ENCODE data around the gene TUBD1.
A peak's percentile ranks its signal among the peaks of the same experiment; 100 is the strongest.
"Not testable (repeated sequence)": the region's sequence is repeated elsewhere in the genome, so short reads cannot be mapped to it uniquely, and the experiment has no call there.

The TUBD1 gene

DNA sequence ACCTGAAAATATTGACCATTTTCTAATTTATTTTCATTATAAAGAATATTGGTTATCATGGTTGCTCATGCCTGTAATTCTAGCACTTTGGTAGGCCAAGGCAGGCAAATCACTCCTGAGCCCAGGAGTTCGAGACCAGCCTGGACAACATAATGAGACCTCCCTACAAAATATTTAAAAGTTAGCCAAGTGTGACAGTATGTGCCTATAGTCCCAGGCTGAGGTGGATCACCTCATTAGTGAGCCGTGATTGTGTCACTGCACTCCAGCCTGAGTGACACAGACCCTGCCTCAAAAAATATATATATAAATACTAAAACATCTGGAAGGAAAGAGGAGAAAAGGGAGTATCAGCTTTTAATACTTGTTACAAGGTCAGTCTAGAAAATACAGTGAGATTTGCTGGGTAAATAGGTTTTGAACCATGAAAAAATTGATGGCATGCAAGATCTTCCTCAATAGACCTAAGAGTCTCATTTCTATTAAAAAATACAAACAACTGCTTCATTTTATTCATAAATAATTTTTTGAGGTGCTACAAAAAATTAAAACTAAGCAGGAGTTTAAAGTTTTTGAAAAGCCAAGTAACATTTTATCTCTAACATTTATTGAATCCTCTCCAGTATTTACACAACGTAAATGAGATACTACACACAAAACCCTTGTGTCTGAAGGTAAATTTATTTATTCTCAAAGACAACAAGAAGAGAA is 47.7 kb downstream of the TUBD1 start:
- no peak for DNase-seq (ENCODE audit: low read depth in 3 of 3)

DNA sequence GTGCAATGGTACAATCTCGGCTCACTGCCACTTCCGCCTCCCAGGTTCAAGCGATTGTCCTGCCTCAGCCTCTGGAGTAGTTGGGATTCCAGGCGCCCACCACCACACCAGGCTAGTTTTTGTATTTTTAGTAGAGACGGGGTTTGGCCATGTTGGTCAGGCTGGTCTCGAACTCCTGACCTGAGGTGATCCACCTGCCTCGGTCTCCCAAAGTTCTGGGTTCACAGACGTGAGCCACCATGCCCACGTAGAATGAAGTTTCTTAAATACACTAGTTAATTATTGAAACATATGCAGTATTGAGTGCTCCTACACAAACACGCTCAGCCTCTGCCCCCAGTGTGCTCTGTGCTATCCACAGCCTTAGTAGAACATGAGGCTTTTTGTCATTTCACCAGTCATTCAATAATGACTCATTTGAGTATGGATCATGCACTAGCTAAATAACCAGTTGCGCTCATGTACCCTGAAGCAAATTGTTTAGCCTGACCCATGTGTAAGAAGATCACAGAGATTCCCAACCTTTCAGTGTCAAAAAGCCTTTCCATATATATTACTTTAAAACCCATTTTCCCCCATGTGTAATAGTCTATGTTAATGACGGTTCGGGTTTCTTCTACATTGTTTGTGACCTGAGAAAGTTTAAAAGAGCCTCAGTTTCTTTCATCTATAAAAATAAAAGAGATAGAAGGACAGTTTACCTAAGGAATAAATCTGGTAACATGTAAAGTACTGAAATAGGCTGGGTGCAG is 49.7 kb downstream of the TUBD1 start:
- peak in 1 of 3 donors; percentile 72 for DNase-seq (ENCODE audit: low read depth in 3 of 3)

DNA sequence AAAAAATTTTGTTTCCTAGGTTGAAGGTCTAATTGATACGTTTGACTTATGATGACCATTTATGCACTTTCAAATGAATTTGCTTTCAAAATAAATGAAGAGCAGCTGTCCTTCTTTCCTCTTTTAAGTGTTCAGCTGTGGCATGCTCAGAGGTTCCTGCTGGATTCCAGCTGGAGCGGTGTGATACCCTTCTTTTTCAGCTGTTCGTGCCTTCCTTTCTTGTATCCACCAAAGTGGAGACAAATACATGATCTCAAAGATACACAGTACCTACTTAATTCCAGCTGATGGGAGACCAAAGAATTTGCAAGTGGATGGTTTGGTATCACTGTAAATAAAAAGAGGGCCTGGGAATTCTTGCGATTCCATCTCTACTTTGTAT is 50.9 kb downstream of the TUBD1 start:
- not testable (repeated sequence) for DNase-seq (ENCODE audit: low read depth in 3 of 3)

DNA sequence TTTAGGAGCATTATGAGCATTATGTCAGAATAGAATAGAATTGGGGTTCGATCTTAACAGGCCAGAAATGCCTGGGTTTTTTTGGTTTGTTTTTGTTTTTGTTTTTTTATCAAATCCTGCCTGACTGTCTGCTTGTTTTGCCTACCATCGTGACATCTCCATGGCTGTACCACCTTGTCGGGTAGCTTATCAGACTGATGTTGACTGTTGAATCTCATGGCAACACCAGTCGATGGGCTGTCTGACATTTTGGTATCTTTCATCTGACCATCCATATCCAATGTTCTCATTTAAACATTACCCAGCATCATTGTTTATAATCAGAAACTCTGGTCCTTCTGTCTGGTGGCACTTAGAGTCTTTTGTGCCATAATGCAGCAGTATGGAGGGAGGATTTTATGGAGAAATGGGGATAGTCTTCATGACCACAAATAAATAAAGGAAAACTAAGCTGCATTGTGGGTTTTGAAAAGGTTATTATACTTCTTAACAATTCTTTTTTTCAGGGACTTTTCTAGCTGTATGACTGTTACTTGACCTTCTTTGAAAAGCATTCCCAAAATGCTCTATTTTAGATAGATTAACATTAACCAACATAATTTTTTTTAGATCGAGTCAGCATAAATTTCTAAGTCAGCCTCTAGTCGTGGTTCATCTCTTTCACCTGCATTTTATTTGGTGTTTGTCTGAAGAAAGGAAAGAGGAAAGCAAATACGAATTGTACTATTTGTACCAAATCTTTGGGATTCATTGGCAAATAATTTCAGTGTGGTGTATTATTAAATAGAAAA is 51.5 kb downstream of the TUBD1 start:
- not testable (repeated sequence) for DNase-seq (ENCODE audit: low read depth in 3 of 3)

DNA sequence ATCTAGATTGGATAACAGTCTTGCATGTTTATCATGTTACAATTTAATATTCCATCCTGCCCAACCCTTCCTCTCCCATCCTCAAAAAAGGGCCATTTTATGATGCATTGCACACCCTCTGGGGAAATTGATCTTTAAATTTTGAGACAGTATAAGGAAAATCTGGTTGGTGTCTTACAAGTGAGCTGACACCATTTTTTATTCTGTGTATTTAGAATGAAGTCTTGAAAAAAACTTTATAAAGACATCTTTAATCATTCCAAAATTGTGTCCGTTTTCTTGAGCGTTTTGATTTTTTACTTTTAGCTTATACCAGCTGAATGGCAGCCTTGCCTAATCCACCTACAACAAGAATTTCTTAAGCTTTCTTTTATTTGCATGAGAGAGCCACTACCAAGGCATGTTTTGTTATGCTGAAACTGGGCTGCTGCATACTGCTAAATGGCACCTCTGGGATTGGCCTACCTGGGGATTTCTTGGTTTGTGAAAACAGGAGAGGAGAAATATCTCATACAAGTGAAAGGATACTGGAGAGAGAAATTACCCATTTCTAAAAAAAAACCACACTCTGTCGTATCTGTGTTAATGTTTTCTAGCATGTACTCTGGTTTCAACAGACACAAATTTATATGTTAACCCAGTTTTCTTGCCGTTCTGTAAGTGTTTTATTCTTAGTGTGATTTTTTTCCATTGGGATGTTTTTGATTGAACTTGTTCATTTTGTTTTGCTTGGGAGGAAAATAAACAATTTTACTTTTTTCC is 52.2 kb downstream of the TUBD1 start:
- DNase-seq (ENCODE audit: low read depth in 3 of 3) = no peak

DNA sequence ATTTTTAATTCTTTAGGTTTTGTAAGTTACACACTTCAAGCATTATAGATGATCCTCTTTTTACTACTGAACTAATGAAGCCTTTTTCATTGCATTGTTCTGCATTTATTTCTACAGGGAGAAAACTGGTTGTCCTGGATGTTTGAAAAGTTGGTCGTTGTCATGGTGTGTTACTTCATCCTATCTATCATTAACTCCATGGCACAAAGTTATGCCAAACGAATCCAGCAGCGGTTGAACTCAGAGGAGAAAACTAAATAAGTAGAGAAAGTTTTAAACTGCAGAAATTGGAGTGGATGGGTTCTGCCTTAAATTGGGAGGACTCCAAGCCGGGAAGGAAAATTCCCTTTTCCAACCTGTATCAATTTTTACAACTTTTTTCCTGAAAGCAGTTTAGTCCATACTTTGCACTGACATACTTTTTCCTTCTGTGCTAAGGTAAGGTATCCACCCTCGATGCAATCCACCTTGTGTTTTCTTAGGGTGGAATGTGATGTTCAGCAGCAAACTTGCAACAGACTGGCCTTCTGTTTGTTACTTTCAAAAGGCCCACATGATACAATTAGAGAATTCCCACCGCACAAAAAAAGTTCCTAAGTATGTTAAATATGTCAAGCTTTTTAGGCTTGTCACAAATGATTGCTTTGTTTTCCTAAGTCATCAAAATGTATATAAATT is 53.0 kb downstream of the TUBD1 start:
- DNase-seq (ENCODE audit: low read depth in 3 of 3) = no peak

DNA sequence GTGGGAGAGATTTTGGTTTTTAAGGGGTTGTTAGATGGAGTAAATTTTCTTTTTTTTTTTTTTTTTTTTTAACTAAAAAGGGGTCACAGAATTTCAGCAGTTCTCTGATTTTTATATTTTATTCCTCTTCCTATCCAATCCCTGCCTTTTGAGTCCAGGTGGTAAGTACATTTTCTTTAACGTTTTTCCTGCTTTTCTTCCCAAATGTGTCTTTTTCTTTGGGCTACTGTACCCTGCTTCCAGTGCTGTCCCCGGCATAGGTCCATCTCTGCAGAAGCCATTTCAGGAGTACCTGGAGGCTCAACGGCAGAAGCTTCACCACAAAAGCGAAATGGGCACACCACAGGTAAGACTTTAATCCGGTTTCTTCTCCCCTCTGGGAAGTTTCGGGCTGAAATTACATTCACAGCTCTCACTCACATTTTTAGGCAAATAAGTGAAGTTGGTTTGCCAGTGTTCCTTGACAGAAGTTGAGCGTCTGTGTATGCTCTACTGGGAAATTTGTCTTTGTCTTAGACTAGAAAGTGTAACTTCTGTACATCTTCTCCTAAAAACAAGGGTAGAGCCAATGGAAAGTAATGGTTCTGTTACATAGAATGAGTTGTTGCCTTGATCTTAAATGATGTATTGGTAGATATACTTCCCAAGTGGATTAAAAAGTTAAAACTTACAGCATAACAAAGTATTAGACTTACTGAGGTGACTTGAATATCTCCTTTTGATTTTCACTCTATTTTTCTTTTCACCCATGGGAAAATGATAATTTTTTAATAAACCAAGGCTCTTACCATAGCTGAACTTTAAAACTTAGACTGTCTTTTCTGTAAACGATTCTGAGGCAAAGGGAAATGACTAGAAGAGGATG is 54.5 kb downstream of the TUBD1 start:
- no peak for DNase-seq (ENCODE audit: low read depth in 3 of 3)

DNA sequence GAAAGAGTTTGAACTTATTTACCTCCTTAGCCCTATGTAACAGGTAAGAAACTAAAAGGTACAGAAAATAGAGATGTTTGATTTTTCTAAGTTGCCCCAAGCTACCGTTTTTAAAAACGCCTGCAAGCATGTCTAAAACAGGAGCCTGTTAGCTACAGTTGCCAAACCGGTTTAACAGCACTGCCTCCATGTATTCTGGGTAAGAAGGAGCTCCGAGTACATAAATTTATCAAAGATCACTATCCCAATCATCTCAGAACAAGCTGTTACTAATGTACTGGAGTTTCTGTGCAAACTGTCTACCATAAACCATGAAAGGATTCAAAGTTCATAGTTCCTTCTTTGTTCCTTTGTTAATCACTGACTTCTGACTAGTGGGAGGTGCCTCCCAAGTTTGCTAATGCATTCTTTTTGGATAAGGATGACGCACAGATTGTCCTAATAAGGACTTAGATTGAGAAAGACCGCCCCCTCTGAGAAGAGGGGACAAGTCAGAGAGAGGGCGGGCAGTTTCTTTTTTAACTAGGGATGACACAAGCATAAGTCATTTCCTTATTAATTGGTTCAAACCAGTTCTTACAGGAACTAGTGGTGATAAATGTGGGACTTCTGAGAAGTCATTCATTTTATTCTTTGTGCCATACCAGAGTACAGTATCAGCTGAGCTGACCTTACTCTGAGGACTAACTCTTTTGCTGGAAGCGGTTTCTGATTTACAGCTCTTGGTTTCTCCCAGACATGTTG is 55.3 kb downstream of the TUBD1 start:
- DNase-seq (ENCODE audit: low read depth in 3 of 3) = peak in 1 of 3 donors; percentile 67

DNA sequence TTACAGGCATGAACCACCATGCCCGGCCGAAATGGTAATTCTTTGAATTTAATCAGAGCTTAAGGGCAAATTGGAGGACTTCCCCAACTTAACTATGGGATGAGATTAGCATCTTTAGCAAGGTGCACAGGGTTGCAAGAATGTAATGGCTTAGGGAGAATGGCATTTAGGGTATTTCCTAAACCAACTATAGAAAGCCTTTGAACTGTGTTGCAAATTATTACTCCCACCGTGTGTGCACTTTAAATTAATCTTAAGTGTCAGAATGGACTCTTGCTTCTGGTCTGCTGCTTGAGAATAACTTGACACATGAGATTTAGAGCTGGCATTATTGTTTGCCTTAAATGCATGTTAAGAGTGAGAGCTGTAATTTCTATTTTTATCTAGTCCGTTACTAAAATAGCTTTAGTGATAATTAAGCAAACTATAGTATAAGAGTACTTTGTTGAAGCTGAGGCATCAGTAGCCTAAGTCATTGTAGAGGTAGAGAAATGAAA is 59.8 kb downstream of the TUBD1 start:
- no peak for DNase-seq (ENCODE audit: low read depth in 3 of 3)

DNA sequence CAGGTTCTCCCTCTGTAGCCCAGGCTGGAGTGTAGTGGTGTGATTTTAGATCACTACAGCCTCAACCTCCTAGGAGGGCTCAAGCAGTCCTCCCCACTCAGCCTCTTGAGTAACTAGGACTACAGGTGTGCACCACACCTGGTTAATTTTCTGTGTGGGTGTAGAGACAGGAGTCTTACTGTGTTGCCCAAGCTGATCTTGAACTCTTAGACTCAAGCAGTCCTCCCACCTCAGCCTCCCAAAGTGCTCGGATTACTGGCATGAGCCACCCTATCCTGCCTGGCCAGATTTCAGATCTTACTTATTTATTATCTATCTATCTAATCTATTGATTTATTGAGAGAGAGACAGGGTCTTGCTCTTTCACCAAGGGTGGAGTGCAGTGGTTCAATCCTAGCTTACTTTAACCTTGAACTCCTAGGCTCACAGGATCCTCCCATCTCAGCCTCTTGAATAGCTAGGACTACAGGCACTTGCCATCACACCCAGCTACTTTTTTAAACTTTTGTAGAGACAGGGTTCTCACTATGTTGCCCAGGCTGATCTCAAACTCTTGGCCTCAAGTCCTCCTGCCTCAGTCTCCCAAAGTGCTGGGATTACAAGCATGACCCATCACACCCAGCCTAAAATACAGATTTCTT is 61.8 kb downstream of the TUBD1 start:
- DNase-seq (ENCODE audit: low read depth in 3 of 3) = no peak

DNA sequence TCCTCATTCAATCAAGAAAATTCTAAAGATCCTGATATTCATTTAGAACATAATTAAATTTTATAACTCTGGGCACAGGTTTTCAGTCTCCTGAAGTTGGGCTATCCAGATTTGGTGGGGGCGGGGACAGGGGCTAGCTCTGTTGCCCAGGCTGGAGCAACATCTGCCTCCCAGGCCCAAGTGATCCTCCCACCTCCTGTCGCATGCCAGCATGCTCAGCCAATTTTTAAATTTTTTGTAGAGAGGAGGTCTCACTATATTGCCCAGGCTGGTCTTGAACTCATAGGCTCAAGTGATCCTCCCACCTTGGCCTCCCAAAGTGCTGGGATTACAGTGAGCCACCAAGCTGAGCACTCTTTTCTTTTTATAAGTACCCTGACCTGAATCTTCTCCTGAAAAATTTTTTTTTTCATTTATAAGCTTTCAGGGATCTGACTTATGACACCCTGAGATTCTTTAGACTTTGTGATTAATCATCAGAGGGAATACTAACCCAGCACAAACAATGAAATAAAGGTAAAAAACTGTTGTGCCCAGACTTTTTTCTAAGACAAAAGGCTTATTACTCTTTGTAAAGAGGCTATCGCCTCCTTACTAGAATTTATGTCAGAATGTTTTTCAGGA is 62.6 kb downstream of the TUBD1 start:
- DNase-seq (ENCODE audit: low read depth in 3 of 3) = no peak

DNA sequence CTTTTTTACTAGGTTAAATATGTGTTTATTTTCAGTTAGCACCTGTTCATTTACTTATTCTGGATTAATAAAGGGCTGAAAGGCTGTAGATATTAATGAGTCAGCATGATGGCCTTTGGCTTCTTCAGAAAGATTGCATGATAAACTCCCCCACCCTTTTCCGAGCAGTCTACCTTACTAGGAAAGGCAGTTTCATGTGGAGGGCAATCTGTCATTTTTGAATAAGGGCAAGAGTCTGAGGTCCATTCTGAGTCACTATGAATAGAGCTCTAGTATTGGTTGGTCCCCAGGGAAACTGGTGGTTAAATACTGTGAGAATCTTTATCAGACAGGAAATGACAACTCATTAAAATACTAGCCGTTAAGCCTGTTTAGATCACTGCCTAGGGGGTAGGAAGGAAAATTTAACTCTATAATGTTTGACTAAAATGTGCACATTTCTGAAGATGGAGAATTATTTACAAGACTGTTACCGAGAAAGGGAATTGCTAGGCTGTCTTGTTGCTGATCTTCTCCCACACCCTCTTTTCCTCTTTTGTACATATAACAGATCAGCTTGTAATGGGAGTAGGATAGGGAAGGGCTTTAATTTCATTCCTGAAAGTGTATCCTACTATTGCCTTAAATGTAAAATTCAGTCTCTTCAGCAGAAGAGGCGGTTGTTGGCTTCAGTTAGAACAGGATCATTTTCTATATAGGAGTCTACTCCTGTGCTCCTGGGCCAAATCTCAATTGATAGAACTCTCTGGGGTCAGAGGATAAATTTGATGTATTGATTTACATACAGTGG is 63.3 kb downstream of the TUBD1 start:
- DNase-seq (ENCODE audit: low read depth in 3 of 3) = no peak

DNA sequence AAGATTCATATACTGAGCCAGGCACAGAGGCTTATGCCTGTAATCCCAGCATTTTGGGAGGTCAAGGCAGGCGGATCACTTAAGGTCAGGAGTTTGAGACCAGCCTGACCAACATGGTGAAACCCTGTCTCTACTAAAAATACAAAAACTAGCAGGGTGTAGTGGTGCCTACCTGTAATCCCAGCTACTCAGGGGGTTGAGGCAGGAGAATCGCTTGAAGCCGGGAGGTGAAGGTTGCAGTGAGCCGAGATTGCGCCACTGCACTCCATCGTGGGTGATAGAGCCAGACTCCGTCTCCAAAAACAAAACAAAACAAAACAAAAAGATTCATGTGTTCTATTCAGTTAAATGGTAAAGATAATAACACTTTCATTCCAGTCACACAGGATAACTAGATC is 63.9 kb downstream of the TUBD1 start:
- DNase-seq (ENCODE audit: low read depth in 3 of 3) = not testable (repeated sequence)

DNA sequence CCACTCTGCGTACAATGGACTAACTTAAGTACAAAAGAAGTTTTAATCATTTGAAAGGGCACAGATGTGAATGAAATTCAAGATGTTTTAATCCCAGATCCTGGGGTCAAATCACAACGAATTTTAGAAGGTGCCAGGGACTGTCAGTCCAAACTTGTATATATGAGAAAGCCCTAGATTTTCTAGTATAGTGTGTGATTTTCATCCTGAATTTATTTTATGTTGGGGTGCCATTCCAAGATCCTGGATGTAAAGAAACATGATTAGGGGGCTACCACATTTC is 64.3 kb downstream of the TUBD1 start:
- DNase-seq (ENCODE audit: low read depth in 3 of 3) = no peak

DNA sequence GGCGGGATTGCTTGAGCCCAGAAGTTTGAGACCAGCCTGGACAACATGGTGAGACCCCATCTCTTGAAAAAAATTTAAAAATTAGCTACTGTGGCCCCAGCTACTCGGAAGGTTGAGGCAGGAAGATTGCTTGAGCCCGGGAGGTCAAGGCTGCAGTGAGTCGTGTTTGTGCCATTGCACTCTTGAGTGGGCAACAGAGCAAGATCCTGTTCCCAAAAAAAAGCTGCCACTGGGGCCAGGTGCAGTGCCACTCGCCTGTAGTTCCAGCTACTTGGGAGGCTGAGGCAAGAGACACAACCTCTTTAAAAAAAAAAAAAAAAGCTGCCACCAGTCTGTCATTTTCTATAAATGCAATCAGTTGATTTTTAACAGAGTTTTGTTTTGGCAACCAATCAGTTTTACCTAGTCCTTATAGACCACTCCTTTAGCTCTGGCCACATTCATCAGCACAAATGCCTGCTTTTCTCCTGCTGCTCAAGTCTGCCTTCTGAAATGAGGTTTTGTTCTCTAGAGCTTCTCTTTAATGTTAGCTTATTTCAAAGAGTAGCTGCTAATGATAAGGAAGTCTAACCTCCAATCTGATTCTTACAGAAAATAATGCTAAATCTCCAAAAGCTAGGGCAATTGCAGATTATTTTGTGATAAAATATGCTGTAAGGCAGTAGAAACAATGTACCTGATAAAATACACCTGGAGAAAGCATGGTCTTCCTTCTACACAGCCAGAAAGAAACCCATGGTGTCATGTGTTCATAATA is 64.8 kb downstream of the TUBD1 start:
- DNase-seq (ENCODE audit: low read depth in 3 of 3) = no peak

DNA sequence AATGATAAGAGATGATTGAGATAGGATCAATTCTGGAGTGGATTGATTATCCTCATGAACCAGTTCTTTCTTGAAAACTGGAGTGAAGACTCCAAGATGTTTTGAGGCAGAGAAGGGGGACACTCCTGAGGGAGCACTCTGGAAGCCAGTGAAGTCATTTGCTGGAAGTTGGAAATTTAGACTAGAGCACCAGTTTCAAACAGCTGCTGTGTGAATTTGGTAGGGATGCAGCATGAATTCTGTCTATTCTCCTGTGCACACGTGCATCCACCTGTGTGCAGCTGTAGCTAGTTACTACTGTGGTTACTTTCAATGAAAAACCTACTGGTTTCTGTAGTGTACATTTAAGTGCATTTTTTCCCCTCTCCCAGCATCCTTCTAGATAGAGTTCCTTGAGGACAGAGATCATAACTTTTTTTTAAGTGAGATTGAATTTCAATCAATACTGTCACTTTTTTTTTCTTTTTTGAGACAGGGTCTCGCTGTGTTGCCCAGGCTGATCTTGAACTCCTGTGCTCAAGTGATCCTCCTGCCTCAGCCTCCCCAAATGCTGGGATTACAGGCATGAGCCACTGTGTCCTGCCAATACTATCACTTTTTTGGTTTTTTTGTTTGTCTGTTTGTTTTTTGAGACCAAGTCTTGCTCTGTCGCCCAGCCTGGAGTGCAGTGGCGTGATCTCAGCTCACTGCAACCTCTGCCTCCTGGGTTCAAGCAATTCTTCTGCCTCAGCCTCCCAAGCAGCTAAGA is 65.9 kb downstream of the TUBD1 start:
- DNase-seq (ENCODE audit: low read depth in 3 of 3) = no peak

Data from stimulated activated CD4-positive, alpha-beta T cell treated with anti-CD3 and anti-CD28 coated beads, TNF-alpha, amount 100 ng/mL, for 48 hours (primary cell).